Ovary (tissue), 9 donors: ENCODE data around the gene TSEN34. TPM values are rescaled to one million over a fixed set of nuclear protein-coding genes. Genes with fewer than 3 reads are reported as not detected.
"Not testable (repeated sequence)": the region's sequence is repeated elsewhere in the genome, so short reads cannot be mapped to it uniquely, and the experiment has no call there.

ENCODE experiments used
- DNase-seq, 5 donors: peaks; one replicate each; pipeline ENCODE4 v3.0.0-alpha.2; 2019 to 2020
- H3K27ac ChIP-seq, 2 donors: fragments of 200-600 bp; one replicate each; pipeline versions ENCODE4 v1.5.1 to v1.8.0; 2019 to 2022
- H3K27me3 ChIP-seq: fragments of 200-600 bp; one replicate; pipeline ENCODE4 v1.8.0; 2022
- H3K36me3 ChIP-seq: fragments of 200-600 bp; sonication (generic); one replicate; pipeline ENCODE4 v1.5.1; 2019
- H3K4me1 ChIP-seq: one replicate; pipeline ENCODE4 v1.8.1; 2013; ENCODE audit warnings: mild to moderate bottlenecking, moderate library complexity; ENCODE audit not compliant: insufficient read depth
- H3K4me3 ChIP-seq: fragments of 200-600 bp; sonication (generic); one replicate; pipeline ENCODE4 v1.5.1; 2017
- H3K9me3 ChIP-seq, 2 donors: fragments of 200-600 bp in 1 of 2; sonication (generic) in 1 of 2; one replicate each; pipeline versions ENCODE4 v1.5.1 to v1.8.1; 2013 to 2019; ENCODE audit warnings: mild to moderate bottlenecking in 1 of 2, moderate library complexity in 1 of 2
- CTCF ChIP-seq, 3 donors: fragments of 450-650 bp in 2 of 3; fragments of 200-600 bp in 1 of 3; IDR thresholded peaks; one replicate each; pipeline versions ENCODE4 v1.5.1 to v1.8.0; 2016 to 2022; ENCODE audit warnings: antibody characterized with exemption in 3 of 3, mild to moderate bottlenecking in 1 of 3
- EP300 ChIP-seq: sonication (generic); formaldehyde crosslinking; IDR thresholded peaks from one replicate; pipeline ENCODE4 v1.6.1; 2017; ENCODE audit warnings: antibody characterized with exemption
- POLR2A ChIP-seq: fragments of 450-650 bp; IDR thresholded peaks from one replicate; pipeline ENCODE4 v1.6.1; 2017; ENCODE audit warnings: antibody characterized with exemption, mild to moderate bottlenecking, moderate library complexity
- WGBS, 3 donors: extraction: QIAGEN DNeasy Blood & Tissue Kit in 1 of 3; methylation state at CpG; one replicate each; pipeline versions ENCODE4 v1.1.5 to v1.1.7; 2013 to 2017; 5-methylcytosine and 5-hydroxymethylcytosine counted together
- intact Hi-C, 4 donors: fragments of 100-400 bp; cut with DNase I; formaldehyde crosslinking; loops; one replicate each; pipeline versions ENCODE4 v1.11.0 to v1.15.1; 2022 to 2023
- polyA plus RNA-seq, 2 donors: library from polyadenylated mRNA; stranded (reverse); fragments of 200-250 nt in 1 of 2; fragments of 350-450 nt in 1 of 2; fragmentation: Illumina TruSeq in 1 of 2; extraction: RNeasy Lipid Tissue Mini Kit (QIAGEN cat#74804) in 1 of 2; gene quantifications; one replicate each; pipeline ENCODE4 v1.2.3, GENCODE V29; 2013 to 2014
- total RNA-seq, 7 donors: library from RNA; depleted of rRNA in 2 of 7; stranded (reverse); fragments of >200 nt in 2 of 7; fragmentation: NEBNext Ultra II Directional in 3 of 7; extraction: Animal tissue kit (Norgen Biotek cat#: 25700) in 3 of 7; gene quantifications; one replicate each; pipeline versions ENCODE4 v1.1.0 to v1.2.4, GENCODE V29; 2016 to 2023
- donor health status: DM: no; HTN: no; CAD: no; lungs with moderate emphysema.
- donor health status: DM: no; HTN: no; CAD: no.
- donor health status: Bipolar disorder and iron deficiency.
- donor health status: DM: yes; HTN: yes; CAD: no.
- donor health status: DM: no; HTN: no; CAD: no.
- donor health status: DM: yes; HTN: yes; CAD: no.

Gene TSEN34
- total and polyA plus RNA-seq, 9 donors: 12.5 to 98.8 (median 56.2) TPM

- DNase-seq: no peak
- WGBS, 3 donors: 77 to 88% (median 86%) methylated on average over 8 of the region's 8 CpGs
- H3K27ac ChIP-seq: no peak overlapping the region
- intact Hi-C loops: no loop called here
- H3K4me3 ChIP-seq: no peak overlapping the region
- no peaks in the 10 kb centered on the region for H3K9me3 ChIP-seq
- TF ChIP-seq POLR2A (no peak), CTCF (IDR thresholded peaks at IDR 0.05) (no peak), EP300 (no peak)
- H3K27me3 ChIP-seq: no peaks in the 10 kb centered on the region
- H3K4me1 ChIP-seq: no peaks in the 10 kb centered on the region
- no peaks in the 10 kb centered on the region for H3K36me3 ChIP-seq
These were observed 38.0 kb downstream of the TSEN34 start for GRCh38 chr19:54229146-54229545.

GRCh38 chr19:54230031-54230430 lies 38.9 kb downstream of the TSEN34 start:
- TF ChIP-seq POLR2A (no peak), EP300 (no peak), CTCF (IDR thresholded peaks at IDR 0.05) (no peak)
- no peak overlapping the region for H3K4me3 ChIP-seq
- H3K4me1 ChIP-seq: no peaks in the 10 kb centered on the region
- H3K36me3 ChIP-seq: no peaks in the 10 kb centered on the region
- WGBS, 3 donors: 78 to 85% (median 82%) methylated on average over 7 of the region's 7 CpGs
- H3K9me3 ChIP-seq: no peaks in the 10 kb centered on the region
- H3K27ac ChIP-seq: no peak overlapping the region
- DNase-seq: no peak
- no peaks in the 10 kb centered on the region for H3K27me3 ChIP-seq
- intact Hi-C loops: loop anchor here (2.0 to 10.0 kb wide), 4 partner anchors 55 to 63 kb away; partner anchors contain the start of gene TMC4 (in 2 of the 4)

GRCh38 chr19:54231077-54231931 lies 40.2 kb downstream of the TSEN34 start:
- Histone ChIP-seq H3K9me3 (no peaks in the 10 kb centered on the region), H3K4me1 (no peaks in the 10 kb centered on the region), H3K36me3 (no peaks in the 10 kb centered on the region), H3K27me3 (no peaks in the 10 kb centered on the region), H3K27ac (no peak overlapping the region), H3K4me3 (no peak overlapping the region)
- DNase-seq: peak; percentile 86 to 93 (median 90)
- intact Hi-C loops: loop anchor here (2.0 to 10.0 kb wide), 4 partner anchors 57 to 65 kb away; partner anchors contain the start of gene TMC4 (in 2 of the 4)
- WGBS, 3 donors: 13 to 19% (median 14%) methylated on average over 21 of the region's 21 CpGs
- TF ChIP-seq POLR2A (peak; percentile 23), CTCF (IDR thresholded peaks at IDR 0.05) (peak; percentile 67 to 90 (median 85)), EP300 (no peak)

GRCh38 chr19:54233941-54234340 lies 42.8 kb downstream of the TSEN34 start:
- 6 to 84% (median 78%) methylated on average over 5 of the region's 5 CpGs for WGBS, 3 donors

GRCh38 chr19:54239491-54240371 lies 48.6 kb downstream of the TSEN34 start:
- not testable (repeated sequence) for H3K4me3 ChIP-seq, DNase-seq, H3K36me3 ChIP-seq, H3K27me3 ChIP-seq, H3K9me3 ChIP-seq, H3K27ac ChIP-seq, H3K4me1 ChIP-seq
- WGBS, 3 donors: 41 to 46% (median 45%) methylated on average over 8 to 16 of the region's 21 CpGs
- intact Hi-C loops: loop anchor here in 3 of 4 donors (2.0 to 10.0 kb wide), 3 partner anchors 17 to 65 kb away; partner anchors contain the start of genes LILRB3 (in 1 of the 3) and TMC4 (in 1 of the 3)

More at GRCh38 chr19:54233941-54234340, 42.8 kb downstream of the TSEN34 start:
- no peak for DNase-seq
- no peaks in the 10 kb centered on the region for H3K36me3 ChIP-seq
- TF ChIP-seq POLR2A (no peak), EP300 (no peak), CTCF (IDR thresholded peaks at IDR 0.05) (no peak)
- no peak overlapping the region for H3K27ac ChIP-seq
- no peaks in the 10 kb centered on the region for H3K4me1 ChIP-seq
- no peaks in the 10 kb centered on the region for H3K27me3 ChIP-seq
- intact Hi-C loops: loop anchor here in 3 of 4 donors (5.0 to 10.0 kb wide), 3 partner anchors 59 to 67 kb away; partner anchors contain the start of gene TMC4 (in 2 of the 3)
- H3K4me3 ChIP-seq: no peak overlapping the region
- no peaks in the 10 kb centered on the region for H3K9me3 ChIP-seq

GRCh38 chr19:54240372-54241336 lies 49.5 kb downstream of the TSEN34 start:
- 54 to 69% (median 60%) methylated on average over 12 to 16 of the region's 22 CpGs for WGBS, 3 donors
- H3K9me3 ChIP-seq, H3K27me3 ChIP-seq, H3K27ac ChIP-seq, intact Hi-C loops, H3K36me3 ChIP-seq, H3K4me1 ChIP-seq, H3K4me3 ChIP-seq, DNase-seq: not testable (repeated sequence)
